NCI-H146 treated with DMSO at 0.1 percent for 48 hours (cell line): Measurements from ENCODE around the gene TSPAN11.
A peak's percentile ranks its signal among the peaks of the same experiment; 100 is the strongest.
"Not testable (repeated sequence)": the region's sequence is repeated elsewhere in the genome, so short reads cannot be mapped to it uniquely, and the experiment has no call there.

Source experiments
- DNase-seq: peaks from one replicate; lab custom pipeline; 2025; ENCODE audit not compliant: unreplicated experiment; lab: John Stamatoyannopoulos, UW

TSPAN11 gene, protein sequence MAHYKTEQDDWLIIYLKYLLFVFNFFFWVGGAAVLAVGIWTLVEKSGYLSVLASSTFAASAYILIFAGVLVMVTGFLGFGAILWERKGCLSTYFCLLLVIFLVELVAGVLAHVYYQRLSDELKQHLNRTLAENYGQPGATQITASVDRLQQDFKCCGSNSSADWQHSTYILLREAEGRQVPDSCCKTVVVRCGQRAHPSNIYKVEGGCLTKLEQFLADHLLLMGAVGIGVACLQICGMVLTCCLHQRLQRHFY

GRCh38 chr12:30926243-30927221 lies at the start of gene TSPAN11:
TSS of gene TSPAN11 (plus strand) at chr12:30926748. CDS start at chr12:30953992, 27,244 bp downstream.
- peak; percentile 42 for DNase-seq

DNA sequence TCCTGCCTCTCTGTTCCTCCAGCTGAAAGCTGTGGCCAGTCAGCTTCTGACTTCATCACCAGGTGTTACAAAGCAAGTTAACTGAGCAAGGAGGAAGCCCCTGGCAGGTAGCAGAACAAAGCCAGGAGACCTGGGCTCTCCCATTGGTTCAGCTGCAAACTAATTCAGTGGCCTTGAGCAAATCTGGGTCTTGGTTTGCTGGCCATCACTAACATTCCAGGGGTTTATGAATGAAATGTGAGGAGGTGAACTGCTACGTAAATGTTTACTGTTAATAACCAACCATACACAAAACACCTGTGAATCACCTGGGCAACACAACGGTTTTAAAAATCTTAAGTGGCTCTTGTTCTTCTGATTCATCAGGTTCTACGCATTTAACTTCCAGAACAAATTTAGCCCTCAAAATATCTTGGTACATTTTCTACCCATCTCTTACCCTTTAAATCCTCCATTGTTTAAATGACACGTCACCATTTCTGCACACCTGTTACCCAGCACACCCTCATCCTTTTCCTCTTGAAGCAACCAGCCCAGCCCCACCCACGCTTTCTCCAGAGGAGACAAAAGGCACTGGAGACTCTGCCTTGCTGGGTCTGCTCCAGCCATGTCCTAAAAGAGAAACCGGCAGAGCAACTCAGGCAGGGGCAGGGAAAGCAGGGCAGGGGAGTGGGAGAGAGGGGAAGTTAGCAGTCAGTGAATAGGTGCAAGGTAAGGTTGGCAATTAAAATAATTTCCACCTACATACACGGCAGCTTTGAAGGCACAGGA lies 49.3 kb upstream of the TSPAN11 start:
- DNase-seq: peak; percentile 82

DNA sequence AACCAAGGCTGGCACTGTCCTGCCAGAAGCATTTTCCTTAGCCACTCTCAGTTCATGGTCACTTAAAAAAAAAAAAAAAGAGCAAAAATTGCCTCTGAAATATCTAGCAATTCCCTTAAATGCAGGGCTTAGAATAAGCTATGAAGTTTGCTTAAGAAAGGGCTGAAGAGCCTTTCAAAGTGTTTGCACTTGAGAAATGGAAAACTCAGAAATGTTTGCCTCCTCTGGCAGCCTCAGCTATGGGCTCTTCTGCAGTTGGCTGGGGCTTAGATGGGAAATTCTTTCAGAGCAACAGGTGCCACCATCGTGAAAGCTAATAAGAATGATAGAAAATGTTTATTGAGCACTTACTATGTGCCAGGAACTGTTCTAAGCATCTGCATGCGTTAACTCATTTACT lies 48.5 kb upstream of the TSPAN11 start:
- DNase-seq: no peak

DNA sequence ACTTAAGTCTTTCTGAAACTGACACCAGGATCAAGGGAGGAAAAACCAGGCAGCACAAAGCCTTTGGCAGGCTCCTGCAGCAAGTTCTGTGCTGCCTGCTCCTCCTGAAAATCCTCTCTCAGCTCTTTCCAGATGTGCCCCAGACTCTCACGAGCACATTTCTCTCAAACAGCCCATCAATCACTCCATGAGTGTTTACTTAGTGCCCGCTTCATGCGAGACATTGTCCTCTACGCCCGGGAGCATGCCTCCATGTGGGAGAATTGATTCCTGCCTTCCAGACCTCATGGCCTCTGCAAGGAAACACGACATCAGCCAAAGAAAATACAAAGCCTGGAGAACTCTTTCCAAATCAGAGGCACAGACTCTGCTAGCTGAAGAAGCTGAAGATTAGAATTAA lies 46.5 kb upstream of the TSPAN11 start:
- peak; percentile 35 for DNase-seq

DNA sequence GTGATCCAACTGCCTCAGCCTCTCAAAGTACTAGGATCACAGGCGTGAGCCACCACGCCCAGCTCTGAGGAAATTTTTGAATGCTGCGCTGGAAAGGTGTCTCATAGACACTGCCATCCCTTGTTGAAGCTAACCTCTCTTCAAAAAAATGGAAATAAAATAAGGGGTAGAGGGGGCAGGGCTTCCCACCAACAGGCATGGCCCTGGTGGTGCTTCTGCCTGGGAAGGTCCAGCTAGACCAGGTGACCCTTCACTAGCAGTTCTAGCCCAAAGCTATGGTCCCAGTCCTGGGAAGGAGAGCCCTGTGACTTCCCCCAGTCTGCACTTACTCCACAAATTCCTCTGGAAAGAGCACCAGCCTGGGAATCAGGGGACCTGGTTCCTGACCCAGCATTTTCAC lies 45.7 kb upstream of the TSPAN11 start:
- no peak for DNase-seq

DNA sequence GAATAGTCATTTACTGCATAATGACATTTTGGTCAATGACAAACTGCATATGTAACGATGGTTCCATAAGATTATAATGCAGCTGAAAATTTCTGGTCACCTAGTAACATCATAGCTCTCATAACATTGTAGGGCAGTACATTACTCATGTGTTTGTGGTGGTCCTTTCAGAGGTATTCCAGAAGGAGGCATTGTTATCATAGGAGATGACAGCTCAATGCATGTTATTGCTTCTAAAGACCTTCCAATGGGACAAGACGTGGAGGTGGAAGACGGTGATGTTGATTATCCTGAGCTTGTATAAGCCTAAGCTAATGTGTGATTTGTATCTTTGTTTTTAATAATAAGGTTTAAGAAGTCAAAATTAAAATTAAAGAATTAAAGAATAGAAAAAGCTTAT lies 43.8 kb upstream of the TSPAN11 start:
- peak; percentile 22 for DNase-seq

GRCh38 chr12:30884799-30885198 lies 41.7 kb upstream of the TSPAN11 start:
- no peak for DNase-seq

- DNase-seq: no peak
Measured at GRCh38 chr12:30885321-30885720, 41.2 kb upstream of the TSPAN11 start.

DNA sequence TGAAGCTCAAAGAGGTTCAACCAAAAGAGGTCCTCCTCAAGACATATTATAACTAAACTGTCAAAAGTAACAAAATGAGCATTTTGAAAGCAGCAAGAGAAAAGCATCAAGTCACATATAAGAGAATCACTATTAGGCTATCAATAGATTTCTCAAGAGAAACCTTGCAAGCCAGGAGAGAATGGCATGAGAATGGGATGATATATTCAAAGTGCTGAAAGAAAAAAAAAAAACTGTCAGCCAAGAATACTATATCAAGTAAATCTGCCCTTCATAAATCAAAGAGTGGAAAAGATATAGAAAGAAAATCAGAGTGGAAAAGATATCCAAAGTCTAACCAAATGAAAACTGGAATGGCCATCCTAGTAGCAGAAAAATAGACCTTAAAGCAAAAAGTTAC lies 39.3 kb upstream of the TSPAN11 start:
- DNase-seq: no peak

GRCh38 chr12:30888241-30888640 lies 38.3 kb upstream of the TSPAN11 start:
- no peak for DNase-seq

DNA sequence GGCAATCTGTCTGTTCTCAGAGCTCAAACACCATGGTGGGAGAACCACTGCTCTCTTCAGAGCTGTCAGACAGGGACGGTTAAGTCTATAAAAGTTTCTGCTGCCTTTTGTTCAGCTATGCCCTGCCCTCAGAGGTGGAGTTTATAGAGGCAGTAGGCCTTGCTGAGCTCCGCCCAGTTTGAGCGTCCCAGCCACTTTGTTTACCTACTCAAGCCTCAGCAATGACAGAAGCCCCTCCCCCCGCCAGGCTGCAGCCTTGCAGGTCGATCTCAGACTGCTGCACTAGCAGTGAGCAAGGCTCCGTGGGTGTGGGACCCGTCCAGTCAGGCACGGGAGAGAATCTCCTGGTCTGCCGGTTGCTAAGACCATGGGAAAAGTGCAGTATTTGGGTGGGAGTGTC lies 32.0 kb upstream of the TSPAN11 start:
- not testable (repeated sequence) for DNase-seq

GRCh38 chr12:30896461-30896860 lies 30.1 kb upstream of the TSPAN11 start:
- DNase-seq: no peak

DNA sequence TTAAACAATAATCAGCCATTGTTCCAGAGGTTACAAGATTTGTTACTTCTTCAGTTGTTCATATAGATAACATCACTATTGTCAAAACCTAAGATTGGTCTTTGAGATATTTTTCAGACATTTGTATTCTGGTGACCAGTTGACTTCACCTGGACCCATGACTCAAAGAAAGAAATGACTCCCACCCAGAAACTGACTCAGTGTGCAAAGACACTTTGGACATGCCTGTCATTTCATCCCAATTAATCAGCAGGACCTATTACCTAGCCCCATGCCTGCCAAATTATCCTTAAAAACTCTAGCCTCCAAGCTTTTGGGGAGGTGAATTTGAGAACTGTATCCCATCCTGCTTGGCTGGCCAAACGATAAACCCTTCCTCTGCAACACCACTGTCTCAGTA lies 27.7 kb upstream of the TSPAN11 start:
- no peak for DNase-seq

GRCh38 chr12:30900351-30900750 lies 26.2 kb upstream of the TSPAN11 start:
- DNase-seq: no peak

DNA sequence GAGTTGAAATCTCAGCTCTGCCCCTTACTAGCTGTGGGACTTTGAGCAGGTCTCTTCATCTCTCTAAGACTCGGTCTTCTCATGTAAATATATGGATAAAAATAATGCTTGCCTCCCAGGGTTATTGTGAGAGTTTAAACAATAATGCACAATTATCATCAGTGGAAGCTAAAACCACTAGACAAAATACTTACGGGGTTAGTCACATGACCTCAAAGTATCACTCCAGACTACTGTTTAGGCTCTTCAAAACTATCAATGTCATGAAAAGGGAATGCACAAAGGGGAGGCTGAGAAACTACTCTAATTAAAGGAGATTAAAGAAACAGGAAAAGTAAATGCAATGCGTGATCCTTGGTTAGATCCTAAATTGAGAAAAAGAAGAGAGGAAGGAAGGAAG lies 24.5 kb upstream of the TSPAN11 start:
- no peak for DNase-seq

DNA sequence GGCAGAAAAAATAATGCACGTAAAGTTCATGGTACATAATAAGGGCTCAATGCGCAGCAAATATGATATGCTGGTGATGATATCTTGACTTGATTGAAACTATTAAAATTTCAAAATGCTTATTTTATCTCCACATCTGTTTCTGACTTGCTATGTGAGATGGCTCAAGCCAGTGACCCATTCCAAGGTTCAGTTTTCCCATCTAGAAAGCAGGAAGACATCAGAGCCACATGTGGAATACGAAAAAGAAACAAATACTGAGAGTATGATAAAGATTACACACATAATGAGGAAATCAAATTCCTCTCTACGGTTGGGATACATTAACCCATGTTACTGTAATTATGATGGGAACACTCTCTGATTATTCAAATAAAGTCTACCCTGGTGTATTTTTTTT lies 24.0 kb upstream of the TSPAN11 start:
- DNase-seq: no peak

DNA sequence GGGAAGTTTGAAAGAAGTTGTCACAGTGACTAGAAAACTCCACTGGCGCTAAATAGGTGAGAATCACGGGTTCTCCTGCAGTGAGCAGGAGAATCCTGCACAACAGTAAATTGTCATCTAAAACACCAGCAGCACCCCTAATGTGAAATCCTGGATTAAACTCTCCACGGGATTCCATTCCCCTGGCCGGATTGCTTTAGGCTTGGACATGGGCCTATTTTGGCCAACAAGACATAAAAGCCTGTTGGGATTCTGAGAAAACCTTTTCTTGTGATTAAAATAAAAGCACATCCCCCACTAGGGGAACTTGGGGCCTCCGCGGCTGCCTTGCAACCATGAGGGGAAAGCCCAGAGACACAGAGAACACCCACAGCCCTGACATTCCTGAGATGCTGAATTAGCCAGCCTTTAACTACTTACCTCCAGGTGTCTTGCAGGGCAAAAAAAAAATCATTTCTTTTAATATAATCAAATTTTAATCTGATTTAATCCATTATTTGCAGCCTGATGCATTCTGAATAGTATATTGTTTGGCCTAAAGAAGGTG lies 21.0 kb upstream of the TSPAN11 start:
- no peak for DNase-seq

DNA sequence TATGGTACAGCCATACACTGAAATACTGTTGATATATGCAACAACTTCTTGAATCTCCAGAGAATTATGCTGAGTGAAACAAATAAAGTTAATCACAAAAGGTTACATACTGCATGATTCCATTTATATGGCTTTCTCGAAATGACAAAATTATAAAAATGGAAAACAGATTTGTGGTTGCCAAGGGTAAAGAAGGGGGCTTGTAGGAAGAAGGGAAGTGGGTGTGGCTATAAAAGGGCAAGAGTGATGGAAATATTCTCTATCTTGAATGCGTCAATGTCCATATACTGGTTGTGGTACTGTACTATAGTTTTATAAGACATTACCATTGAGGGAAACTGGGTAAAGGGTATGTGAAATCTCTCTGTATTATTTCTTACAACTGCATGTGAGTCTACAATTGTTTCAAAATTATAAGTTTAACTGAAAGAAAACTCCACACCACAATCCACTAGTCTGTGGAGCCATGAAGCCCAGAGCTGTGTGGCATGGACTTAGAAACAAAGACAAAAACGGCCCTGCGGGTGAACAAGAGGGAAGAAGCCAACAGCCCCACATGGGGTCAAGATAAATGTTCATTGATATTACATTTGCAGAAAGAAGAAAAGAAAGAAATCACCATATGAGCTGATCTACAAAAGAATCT lies 18.3 kb upstream of the TSPAN11 start:
- no peak for DNase-seq

DNA sequence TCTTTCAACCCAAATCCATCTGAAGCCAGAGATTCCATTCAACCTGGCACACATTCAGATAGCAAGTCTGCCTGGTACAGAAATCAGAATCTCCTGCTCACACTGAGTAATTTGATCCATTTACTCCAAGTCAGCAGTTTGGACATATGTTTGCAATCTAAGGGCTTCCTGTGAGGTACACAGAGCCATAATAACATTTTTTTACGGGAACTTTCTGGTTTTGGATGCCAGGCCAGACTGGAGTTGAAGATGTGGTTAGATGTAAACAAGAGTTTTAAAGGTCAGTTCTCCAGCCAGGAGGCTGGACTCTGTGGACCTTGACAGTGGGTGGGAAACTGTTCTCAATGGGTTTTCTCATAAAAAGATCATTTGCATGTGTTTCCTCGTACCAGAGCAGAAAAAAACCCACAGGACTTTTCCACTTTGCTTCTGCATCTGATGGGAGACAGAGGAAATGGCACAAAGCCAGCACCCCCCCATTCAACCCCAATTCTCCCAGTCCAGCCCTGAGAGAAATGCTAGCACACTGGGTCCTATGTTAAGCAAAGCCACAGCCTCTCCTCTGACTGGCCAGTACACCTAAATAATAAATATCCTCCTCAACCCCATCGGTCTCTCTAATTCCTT lies 17.7 kb upstream of the TSPAN11 start:
- DNase-seq: peak; percentile 10

DNA sequence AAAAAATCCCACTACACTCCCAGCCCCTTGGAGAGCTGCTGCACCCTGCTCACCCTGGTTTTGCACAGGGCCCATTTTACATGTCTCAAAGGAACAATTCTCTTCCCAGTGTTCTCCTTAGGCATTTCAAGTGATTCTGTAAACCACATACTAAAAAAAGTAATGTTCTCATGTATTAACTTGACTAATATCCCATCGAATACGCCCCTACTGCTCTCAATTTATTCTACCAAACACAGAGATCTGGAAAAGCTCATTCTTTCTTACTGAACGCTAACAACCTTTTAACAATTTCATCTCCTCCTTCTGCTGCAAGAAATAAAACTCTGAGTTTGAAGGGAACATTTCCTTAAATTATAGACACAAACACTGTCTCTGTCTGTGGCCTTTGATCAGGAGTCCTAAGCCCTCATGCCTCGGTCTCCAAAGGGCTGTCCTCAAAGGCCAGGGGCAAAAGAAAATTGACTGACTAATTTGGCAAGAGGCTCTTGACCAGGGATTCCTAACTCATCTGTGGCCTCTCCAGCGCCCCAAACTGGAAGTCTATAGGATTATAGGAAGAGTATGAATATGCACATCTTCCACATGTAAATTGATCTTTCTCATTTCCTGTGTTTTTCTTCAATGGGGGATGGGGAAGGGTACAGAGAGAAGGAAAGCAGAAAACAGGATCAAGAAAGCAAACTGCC lies 17.1 kb upstream of the TSPAN11 start:
- DNase-seq: no peak
